NCI-H2227 (cell line): ENCODE results near the gene FLVCR1.

Source experiments
- DNase-seq: peaks from one replicate; lab custom pipeline; 2025; ENCODE audit not compliant: unreplicated experiment; lab: John Stamatoyannopoulos, UW

The FLVCR1 gene

GRCh38 chr1:212915245-212916091 is 57.4 kb downstream of the FLVCR1 start:
- peak; percentile 23 for DNase-seq

DNA sequence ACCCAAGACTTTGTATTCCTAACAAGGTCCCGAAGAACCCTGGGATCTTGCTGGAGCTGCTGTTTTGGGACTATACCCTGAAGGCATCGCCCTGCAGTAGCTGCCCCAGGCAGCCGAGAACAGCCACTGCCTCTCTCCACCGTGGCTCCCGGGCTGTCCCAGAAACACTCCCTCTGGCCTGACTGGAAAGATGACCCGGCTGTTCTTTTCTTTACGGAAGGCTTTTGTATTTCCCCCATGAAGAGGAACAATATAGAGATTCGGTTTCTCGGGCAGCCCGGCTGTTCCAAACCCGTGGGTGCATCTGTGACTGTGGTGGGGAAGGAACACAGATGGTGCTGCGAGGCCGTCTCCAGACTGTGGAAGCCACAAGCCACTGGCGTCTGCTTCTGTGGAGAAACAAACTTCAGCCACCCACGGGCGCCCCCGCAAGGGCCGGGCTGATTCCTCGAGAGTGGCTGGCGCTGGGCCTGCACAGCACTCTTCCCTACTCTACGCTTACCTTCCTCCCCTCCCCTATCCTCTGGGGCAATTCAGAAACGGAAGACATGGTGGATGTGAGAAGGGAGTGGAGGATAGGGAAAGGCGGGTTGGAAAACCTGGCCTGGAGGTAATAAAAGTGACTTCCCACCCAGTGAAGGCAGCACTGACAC is 58.5 kb downstream of the FLVCR1 start:
- DNase-seq = no peak

- DNase-seq = no peak
These were observed 59.0 kb downstream of the FLVCR1 start for GRCh38 chr1:212917134-212917485.

- no peak for DNase-seq
These were observed 59.8 kb downstream of the FLVCR1 start for GRCh38 chr1:212917858-212918257.

- DNase-seq = no peak
These were observed 60.7 kb downstream of the FLVCR1 start for GRCh38 chr1:212918824-212919223.

- DNase-seq = no peak
These were observed 62.2 kb downstream of the FLVCR1 start for GRCh38 chr1:212920246-212920645.

GRCh38 chr1:212920896-212921295 is 62.8 kb downstream of the FLVCR1 start:
- no peak for DNase-seq

GRCh38 chr1:212922016-212922415 is 63.9 kb downstream of the FLVCR1 start:
- DNase-seq = no peak

- no peak for DNase-seq
These were observed 68.3 kb downstream of the FLVCR1 start for GRCh38 chr1:212926372-212926771.

- DNase-seq = no peak
These were observed 70.5 kb downstream of the FLVCR1 start for GRCh38 chr1:212928323-212929291.

DNA sequence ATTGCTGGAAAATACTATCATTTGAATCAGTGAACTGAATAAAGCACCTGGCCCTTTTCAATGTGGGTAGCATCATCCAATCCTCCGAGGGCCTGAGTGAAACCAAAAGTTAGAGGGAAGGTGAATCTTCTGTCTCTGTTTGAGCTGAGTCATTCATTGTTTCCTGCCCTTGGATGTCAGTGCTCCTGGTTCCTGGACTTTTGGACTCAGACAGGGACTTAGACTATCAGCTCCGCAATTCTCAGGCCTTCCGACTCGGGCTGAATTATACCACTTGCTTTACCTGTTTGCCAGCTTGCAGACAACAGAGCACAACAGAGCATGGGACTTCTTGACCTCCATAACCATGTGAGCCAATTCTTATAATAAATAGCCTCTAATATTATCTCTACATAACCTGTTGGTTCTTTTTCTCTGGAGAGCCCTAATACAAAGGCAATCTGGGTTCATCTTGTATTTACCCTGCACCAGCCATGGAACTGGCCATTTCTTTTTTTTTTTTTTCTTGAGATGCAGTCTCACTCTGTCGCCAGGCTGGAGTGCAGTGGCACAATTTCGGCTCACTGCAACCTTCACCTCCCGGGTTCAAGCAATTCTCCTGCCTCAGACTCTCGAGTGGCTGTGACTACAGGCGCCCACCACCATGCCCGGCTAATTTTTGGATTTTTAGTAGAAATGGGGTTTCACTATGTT is 73.1 kb downstream of the FLVCR1 start:
- no peak for DNase-seq

GRCh38 chr1:212933815-212934471 is 75.9 kb downstream of the FLVCR1 start:
- DNase-seq = no peak

DNA sequence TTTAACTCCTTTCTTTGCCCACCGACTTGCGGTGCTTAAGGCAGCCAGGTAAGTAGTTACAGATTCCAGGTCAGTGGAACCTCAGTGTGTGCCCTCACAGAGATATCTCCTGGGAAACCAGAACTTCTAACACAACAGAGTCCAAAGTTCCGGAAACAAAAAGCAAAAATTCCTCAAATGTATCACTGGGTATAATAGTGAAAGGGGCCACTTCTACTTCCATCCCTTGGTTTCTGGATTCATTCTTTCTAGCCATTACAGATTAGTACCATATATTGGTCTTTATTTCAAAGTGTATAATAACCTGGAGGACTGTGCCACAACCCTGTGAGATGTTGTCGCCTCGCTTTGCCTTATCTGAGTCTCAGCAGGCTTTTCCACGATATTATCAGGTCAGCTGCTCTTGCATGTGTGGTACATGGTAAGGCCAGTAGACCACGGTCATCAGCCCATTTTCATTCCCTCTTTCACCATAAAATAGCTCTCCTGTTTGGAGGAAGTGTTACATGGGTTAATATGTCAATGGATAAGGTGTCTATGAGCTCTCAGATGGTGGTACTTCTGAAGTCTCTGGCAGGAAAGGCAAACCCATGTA is 77.4 kb downstream of the FLVCR1 start:
- DNase-seq = no peak

GRCh38 chr1:212937034-212937433 is 79.0 kb downstream of the FLVCR1 start:
- no peak for DNase-seq

- DNase-seq = no peak
These were observed 80.8 kb downstream of the FLVCR1 start for GRCh38 chr1:212938846-212939245.

DNA sequence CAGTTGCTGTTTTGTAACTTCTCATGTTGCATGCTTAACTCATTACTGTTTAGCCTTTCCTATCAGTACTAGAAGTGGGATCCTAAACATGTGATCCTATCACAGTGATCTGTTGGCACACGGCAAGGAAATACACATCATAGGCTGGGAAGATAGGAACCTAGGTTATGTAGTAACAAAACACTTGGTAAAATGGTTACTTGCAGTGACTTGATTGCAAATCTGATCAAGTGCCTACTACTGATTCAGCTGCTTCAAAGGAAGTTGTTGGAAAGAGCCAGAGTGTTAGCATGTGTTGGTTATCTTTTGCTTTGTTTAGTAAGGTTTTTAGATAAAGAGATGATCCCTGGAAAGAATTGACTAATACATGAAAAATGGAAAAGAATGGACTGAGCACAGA is 83.4 kb downstream of the FLVCR1 start:
- DNase-seq = no peak

GRCh38 chr1:212942679-212943392 is 84.8 kb downstream of the FLVCR1 start:
- DNase-seq = no peak

- DNase-seq = no peak
These were observed 85.3 kb downstream of the FLVCR1 start for GRCh38 chr1:212943393-212943710.

DNA sequence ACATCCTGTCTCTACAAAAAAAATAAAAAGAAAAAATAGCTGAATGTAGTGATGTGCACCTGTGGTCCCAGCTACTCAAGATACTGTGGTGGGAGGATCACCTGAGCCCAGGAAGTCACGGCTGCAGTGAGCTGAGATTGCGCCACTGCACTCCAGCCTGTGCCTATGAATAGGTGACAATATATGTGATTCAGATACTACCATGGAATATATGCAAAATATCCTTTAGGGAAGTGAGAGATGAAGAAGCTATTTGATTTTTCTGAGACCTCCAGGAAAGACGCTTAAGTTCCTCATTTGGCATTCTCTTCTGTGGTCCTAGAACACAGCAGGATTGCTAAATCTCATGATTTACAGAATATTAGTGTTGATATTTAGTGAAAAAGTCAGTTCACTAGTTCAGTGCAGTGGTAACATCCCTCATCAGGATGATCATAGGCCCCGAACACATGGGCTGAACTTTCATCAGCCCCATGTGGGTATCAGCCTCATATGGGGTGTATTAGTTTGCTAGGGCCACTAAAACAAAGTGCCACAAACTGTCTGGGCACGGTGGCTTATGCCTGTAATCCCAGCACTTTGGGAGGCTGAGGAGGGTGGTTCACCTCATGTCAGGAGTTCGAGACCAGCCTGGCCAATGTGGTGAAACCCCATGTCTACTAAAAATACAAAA is 86.3 kb downstream of the FLVCR1 start:
- no peak for DNase-seq
